ENCODE measurements around the gene BMP8A.

The BMP8A gene

GRCh38 chr1:39574646-39575045, 83.2 kb downstream of the BMP8A start (continued):
- TF ChIP-seq ZNF600 (tag by site-specific recombination; IDR thresholded peaks at IDR 0.05), result 0 out of 2 replicates have a peak, but pooled peaks have one; percentile 44
- peak; percentile 27; the same call in 1 of the 2 replicates for TF ChIP-seq ZNF366 (tag by site-specific recombination; conservative IDR thresholded peaks at IDR 0.05)
- no peak for TF ChIP-seq ZNF223 (tag by site-specific recombination; IDR thresholded peaks at IDR 0.05)
- TF ChIP-seq ZBTB48 (tag by site-specific recombination; IDR thresholded peaks at IDR 0.05), result peak; percentile 23; the same call in 1 of the 2 replicates
- TF ChIP-seq YY2 (tag by site-specific recombination; IDR thresholded peaks at IDR 0.05), result no peak
- TF ChIP-seq, protein P1, sequence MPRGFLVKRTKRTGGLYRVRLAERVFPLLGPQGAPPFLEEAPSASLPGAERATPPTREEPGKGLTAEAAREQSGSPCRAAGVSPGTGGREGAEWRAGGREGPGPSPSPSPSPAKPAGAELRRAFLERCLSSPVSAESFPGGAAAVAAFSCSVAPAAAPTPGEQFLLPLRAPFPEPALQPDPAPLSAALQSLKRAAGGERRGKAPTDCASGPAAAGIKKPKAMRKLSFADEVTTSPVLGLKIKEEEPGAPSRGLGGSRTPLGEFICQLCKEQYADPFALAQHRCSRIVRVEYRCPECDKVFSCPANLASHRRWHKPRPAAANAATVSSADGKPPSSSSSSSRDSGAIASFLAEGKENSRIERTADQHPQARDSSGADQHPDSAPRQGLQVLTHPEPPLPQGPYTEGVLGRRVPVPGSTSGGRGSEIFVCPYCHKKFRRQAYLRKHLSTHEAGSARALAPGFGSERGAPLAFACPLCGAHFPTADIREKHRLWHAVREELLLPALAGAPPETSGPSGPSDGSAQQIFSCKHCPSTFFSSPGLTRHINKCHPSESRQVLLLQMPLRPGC (tag by site-specific recombination; IDR thresholded peaks at IDR 0.05), result no peak
- no peak for TF ChIP-seq ZNF148 (tag by site-specific recombination; IDR thresholded peaks at IDR 0.05; ENCODE audit: borderline replicate concordance)

Measured in HEK293 (cell line).